ENCODE measurements around the gene JADE2.
"Not testable (repeated sequence)": the region's sequence is repeated elsewhere in the genome, so short reads cannot be mapped to it uniquely, and the experiment has no call there.

Gene JADE2

DNA sequence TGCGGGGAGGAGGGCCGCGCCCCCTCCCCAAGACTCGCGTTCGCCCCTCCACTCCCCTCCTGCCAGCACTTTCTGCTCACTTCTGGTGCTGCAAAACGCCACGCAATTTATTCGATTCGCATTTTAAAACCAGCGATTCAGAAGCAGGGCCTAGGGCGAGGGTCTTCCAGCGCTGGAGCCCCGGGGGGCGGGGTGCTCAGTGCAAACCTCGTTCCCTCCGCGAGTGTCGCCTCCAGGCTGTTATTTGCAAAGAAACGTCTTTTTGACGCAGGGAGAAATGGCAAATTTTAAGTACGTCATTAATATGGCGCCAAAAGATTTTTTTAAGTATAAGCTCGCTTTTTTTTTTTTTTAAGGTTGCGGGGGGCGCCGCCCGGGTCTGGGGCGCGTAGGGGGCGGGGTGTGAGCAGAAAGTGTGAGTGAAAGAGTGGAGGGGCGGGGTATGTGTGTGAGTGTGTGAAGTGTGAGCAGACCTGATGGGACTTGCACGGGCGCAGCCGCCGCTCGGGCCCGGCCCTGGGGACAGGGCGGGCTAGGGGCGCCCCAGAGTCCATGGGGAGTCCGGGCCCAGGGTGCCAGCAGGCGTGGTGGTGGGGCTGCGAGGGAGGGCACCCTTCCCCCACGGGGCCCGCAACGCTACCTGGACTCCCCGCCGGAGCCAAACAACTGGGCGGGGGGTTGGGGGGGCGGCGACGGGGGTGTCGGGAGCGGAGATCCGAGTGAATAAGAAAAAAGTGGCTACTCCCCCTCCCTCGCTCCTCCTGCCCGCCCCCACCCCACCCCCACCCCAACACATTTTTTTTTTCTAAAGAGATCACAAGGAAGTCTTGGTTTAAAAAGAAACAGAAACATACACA, at the start of gene JADE2:
TSS of gene JADE2 (plus strand) at position 845 of the 857 bp plus-strand sequence. CDS start 10,188 bp downstream, outside the sequence.
- peak; percentile 12 for DNase-seq

DNA sequence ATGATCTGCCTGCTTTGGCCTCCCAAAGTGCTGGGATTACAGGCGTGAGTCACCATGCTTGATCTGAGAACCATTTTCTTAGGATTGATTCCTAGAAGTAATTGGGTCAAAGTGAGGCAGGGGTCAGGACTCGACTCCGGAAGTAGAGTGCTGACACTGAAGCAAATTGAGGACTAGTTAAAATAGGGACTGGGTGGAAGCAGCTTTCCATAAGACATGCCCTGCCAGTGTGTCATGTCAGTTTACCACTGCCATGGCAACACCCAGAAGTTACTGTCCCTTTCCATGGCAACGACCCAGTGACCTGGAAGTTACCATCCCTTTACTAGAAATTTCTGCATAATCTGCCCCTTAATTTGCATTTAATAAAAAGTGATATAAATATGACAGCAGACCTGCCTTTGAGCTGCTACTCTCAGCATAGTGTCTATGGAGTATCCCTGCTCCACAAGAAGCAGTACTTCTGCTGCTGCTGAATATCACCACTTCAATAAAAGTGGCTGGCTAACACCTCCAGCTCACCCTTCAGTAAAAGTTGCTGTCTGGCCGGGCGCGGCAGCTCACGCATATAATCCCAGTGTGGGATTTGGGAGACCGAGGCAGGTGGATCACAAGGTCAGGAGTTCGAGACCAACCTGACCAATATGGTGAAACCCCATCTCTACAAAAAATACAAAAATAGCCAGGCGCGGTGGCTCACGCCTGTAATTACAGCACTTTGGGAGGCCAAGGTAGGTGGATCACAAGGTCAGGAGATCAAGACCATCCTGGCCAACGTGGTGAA, 47.8 kb upstream of the JADE2 start:
- DNase-seq = no peak

DNA sequence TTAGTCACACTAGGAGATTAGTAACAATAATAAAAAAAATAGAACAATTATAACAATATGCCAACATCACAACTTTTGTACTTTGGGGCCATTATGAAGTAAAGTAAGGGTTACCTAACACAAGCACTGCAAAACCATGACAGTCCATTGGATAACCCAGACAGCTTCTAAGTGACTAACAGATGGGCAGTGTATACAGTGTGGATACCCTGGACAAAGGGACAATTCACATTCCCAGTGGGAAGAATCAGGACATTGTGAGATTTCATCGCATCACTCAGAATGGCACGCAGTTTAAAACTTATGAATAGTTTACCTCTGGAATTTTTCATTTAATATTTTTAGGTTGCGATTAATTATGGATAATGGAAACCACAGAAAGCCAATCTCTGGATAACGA, 45.6 kb upstream of the JADE2 start:
- no peak for DNase-seq

DNA sequence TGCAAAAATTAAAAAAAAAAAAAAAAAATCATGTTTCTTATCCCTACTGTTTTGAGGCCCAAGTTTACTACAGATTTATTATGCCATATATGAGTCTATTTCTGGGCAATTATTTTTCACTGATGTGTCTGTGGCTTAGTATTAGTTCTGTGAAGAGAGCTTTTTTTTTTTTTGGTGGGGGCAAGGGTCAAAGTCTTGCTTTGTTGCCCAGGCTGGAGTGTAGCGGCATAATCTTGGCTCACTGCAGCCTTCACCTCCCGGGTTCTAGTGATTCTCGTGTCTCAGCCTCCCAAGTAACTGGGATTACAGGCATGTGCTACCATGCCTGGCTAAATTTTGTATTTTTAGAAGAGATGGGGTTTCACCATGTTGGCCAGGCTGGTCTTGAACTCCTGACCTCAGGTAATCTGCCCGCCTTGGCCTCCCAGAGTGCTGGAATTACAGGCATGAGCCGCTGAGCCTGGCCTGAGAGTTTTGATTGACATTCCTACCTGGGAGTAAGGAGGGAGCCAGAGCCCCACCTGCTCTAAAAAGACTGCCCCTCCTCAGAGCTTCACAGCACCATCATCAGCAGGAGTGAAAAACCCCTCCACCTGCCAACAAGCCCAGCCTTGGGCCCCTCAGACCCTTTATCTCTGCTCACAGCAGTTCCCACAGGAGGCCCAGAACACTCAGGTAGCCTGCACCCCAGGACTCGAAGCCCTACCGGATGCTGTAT, 36.1 kb upstream of the JADE2 start:
- DNase-seq = no peak

DNA sequence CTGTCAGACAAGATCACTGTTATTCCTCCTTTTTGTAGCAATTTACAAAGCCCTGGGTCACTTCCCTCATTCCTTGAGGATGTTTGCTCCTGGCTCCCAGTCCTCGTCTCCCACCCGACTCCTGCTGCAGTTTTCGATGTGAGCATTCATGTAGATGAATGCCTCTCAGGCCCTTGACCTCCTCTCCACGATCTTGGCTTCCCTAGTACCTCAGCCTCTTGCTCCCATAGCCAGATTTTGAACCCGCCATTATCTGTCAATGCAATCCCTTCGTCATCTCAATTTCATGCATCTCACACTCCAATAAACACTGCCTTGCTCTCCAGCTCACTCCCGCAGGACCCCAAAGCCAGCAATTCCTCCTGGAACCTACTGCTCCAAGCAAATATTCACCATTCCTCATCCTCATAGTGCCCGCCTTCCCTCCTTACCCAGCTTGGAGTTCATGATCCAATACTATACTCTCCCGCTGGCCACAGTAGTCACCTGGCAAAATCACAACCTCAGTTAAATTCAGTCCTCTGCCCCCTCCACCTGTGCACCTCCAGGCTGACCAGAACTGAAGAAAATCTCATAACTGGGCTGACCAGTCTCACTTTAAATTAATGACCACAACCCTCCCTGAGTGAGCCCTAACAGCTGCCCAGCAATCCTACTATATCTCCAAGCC, 35.1 kb upstream of the JADE2 start:
- no peak for DNase-seq

DNA sequence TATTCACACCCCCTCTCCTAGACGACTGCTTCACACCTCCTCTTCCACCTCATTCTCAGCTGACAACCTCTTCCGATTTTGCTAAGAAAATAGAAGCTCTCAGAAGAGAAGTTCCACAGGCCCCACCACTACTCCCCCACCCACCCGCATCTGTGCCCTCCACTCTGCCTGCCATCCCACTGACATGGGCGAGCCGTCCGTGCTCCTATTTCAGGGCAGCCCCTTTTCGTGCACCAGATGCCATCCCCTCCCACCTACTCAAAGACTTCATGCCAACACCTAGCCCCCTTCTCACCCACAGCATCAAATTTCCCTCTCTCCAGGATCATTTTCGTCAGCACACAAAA, 34.6 kb upstream of the JADE2 start:
- DNase-seq = no peak

DNA sequence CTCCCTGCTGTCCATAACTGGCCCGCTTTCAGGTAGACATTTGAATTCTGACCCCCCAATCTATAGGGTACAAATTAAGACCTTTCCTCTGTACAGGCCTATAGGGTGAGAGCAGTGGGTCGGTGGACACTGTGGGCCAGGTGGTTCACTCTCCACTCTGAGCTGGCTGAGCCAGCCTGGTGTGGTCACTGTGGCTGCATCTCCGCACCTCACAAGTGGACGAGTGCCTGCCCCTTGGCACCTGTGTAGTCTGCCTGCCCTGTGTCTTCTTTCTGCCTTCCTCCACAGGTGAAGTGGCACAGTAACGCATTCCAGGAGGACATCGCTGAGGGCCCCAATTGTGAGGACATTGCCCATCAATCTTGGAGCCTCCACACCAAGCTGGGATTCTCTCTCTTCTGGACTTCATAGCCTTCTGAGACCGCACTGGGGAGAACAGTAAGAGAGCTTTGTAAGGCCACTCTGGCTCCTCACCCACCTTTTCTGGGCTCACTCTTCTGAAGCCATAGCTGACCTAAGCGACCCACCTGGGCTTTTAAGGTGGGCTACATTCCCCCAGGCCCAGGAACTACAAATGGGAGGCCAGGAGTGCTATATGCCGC, 33.5 kb upstream of the JADE2 start:
- no peak for DNase-seq

DNA sequence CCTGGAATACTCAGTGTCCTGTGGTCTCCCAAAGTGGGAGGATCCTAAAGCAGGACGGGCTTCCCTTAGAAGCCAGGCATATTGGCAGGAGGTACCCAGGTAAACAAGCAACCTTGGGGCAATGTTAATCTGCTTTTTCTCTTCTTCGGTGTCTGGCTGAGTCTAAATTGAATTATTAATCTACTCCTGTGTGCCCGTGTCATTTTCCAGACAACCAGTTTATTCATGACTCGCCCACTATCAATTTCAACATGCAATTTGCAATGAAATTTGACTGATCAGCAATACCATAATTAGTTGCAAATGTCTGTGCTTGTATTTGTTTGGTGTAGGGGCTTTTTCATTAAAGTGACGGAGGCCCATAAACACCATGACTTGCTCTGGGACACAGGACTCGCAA, 32.9 kb upstream of the JADE2 start:
- no peak for DNase-seq

DNA sequence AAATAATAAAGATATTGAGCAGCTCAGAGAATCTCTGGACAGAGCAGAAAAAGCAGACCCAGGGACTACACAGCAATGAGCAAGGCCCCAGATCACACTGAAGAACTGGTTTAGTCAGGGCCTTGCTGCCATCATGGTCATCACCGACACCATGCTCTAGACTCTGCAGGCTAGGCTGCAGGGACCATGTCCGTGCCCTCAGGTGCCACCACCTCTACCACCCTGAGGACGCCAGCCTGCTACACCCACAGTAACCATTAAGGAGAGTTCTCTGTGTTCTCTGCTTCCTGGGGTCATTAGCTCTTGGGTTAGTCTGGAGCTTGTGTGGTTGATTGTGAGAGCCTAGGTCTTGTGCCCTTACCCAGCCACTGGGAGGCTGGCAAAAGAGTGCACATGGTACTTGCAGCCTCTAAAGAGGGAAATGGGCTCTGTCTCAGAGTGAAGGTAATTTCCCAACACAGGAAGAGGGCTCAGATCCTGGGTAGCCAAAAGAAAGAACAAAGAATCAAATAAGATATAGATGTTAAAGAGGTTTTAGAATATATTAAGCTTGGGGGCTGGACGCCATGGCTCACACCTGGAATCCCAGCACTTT, 31.9 kb upstream of the JADE2 start:
- no peak for DNase-seq

DNA sequence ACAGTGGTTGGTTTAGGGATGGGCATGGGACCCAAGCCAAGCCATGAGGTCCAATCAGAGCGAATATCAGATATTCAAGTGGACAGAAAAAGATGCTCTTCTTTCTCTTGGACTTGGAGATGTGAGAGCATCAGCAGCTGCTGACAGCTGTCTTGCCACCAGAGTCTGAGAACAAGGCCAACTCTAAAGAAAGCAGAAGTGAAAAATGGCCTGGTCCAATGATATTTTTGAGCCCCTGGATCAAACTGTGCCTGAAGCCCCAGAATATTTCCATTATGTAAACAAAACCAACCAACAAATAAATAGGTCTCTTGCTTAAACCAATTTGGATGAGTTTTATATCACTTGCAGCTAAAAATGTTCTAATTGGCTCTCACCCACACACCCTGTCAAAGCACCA, 30.7 kb upstream of the JADE2 start:
- no peak for DNase-seq

DNA sequence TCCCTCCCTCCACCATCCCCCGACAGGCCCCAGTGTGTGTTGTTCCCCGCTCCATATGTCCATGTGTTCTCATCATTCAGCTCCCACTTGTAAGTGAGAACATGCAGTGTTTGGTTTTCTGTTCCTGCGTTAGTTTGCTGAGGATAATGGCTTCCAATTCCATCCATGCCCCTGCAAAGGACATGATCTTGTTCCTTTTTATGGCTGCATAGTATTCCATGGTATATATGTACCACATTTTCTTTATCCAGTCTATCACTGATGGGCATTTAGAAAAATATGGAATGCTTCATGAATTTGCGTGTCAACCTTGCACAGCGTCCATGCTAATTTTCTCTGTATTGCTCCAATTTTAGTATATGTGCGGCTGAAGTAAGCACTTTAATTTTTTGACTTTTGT, 25.6 kb upstream of the JADE2 start:
- not testable (repeated sequence) for DNase-seq

DNA sequence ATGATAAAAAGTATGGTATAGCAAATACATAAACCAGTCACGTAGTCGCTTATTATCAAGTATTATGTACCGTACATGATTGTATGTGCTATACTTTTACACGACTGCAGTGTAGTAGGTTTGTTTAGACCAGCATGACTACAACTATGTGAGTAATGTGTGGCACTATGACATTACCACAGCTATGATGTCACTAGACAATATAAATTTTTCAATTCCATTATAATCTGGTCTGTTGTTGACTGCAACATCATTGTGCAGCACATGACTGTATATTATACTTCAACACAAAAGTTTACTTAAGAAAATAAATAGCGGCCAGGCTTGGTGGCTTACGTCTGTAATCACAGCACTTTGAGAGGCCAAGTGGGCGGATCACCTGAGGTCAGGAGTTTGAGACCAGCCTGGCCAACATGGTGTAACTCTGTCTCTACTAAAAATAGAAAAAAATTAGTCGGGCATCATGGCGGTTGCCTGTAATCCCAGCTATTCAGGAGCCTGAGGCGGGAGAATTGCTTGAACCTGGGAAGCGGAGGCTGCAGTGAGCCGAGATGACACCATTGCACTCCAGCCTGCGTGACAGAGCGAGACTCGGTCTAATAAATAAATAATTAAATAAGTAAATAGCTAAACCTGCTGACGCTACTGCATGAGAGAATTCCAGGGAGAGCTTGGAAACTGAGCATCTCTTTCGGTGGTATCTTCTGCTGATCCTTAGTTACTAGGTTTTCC, 24.6 kb upstream of the JADE2 start:
- DNase-seq = no peak

DNA sequence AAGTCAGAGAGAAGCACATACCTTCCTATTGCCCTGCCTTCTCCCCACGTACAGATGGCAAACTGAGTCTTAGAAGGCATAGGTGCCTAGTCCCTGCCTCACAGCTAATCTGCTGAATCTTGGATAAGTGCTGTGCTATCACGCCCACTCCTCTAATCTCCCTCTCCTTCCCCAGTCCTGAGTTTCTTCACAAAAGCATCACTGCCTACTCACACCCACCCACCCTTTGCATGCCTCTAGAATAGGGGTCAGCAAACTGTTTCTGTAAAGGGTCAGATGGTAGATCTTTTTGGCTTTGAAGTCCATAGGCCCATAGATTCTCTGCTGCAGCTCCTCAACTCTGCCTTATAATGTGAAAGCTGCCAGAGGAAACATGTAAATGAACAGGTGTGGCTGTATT, 23.2 kb upstream of the JADE2 start:
- no peak for DNase-seq

DNA sequence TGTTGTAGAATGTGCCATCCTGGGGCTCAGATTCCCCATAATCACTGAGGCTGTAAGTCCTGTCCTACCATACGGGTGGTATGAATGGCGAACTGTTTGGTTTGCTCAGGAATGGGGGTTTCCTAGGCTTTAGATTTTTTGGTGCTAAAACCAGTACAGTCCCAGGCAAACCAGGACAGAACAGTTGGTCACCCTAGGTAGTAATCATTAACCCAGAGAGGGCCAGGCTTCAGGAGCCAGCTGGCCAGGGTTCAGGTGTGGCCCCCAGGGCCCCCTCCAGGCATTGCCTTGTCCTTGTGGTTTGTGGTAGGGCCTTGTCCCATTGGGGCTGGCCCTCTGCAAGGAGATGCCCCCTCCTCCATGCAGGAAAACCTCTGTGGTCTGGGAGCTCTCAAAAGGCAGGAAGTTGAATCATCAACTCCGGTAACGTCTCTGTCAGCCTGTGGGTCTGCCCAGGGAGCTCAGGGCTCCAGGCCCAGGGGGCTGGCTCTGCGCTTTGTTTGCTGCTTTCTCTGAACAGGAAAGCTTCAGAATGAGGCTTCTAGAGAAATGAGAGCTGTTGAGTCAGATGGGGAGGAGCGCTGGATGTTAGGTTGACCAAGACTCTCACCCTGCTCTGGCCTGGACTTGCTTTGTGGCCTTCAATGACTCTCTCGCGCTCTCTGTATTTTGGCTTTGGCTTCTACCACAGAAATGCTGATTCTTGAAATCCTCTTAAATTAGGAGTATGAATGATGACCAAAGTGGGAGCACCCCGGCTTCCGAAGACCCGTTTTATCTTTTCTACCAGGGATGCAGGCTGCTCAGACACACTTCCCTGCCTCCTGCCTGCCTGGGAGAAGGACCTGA, 22.2 kb upstream of the JADE2 start:
- DNase-seq = no peak

DNA sequence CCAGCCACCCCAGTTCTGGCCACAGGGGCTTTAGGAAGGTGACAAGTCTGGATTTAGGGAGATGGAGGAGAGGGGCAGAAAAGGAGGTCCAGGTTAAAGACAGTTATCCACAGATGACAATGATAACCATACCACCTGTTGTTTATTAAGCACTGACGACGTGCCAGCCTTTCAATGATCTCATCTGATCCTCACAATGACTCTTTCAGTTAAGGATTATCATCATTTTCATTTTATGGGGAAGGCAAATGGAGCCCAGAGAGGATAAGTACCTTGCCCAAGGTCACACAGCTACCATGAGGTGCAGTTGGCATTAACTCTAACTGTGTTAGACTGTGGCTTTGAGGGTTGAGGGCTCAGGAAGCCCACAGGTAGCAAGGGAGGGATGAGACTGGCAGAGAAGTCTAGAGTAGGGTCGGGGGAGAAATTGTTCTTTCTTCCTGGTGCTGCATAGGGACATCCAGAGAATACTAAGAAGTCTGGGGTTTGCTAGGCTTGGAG, 21.5 kb upstream of the JADE2 start:
- no peak for DNase-seq

DNA sequence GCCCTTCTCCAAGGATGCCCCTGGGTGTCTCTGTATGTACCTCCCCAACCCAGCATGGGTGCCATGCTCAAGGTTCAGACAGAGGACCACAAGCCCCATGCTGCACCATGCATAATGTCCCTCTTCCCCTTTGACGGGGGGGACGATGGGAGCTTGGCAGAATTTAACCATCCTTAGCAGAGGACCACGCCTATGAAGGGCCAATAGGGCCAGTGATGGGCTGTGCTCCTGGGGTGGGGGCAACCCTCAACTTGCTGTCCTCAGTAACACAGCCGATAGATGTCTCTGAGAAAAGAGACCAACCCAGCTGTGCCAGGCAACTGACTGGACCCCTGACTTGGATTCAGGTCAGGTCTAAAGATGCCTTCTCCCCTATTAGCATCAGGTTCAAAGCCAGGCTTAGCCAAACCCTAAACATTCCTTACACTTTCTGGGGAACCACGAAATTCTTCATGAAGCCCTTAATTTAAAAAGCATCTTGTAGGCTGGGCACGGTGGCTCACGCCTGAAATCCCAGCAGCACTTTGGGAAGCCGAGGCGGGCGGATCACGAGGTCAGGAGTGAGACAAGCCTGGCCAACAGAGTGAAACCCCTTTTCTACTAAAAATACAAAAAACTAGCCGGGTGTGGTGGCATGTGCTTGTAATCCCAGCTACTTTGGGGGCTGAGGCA, 20.7 kb upstream of the JADE2 start:
- no peak for DNase-seq

DNA sequence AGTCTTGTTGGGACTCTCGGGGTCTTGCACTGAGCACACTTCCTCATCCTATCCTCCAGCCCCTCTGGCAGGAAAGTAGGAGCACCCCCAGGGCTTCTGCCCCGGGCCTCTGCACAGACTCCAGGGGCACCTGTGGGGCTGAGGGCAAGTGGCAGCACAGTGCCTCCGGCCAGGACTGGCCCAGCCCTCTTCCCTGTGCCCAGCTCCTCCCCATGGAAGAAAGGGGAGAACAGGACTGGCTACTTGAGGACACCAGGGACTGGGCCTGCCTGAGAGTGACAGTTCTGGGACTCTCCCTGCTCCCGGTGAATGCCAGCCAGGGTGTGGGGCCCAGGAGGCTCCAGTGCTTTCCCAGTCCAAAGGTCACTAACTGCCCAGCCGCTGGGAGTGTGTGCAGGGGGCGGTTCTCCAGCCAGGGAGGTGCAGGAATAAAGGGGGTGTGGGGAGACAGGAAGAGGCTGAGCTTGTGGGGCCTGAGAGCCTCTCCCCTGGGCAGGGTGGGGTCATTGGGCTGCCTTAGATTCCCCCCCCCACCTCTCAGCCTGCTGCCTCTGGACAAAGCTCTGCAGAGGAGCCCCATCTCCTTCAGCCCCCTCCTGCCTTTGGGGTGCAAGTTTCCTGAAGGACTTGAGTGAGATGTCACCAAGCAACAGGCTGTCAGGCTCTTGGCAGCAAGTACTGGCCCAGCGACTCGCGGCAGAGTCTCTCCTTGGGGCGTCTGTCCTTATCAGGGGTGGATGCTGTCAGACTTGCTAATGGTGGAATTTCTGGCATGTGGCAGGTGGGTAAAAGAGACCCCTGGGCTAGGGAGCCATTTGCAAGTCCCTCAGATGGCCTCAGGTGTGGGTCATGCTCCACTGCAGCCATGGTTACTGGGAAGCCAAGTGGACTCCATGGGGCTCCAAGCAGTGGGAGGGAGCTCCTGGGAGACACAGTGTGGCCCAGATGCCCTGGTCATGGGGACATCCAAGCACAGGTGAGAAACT, 19.1 kb upstream of the JADE2 start:
- DNase-seq = no peak

DNA sequence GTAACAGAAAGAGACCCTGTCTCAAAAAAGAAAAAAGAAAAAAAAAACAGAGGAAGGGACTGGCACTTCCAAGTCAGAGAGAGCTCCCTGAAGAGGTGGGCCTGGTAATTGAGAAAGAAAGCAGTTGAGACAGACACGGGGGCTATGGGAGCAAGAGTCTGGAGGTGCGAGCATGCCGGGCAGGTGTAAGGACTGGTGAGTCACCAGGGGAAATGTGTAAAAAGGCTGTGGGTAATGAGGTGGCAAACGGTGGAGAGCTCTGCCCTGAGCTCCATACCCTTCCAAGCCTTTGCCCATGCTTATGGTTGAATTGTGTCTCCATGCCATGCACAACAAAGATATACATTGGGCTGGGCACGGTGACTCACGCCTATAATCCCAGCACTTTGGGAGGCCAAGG, 18.0 kb upstream of the JADE2 start:
- no peak for DNase-seq

Measured in DMS153 (cell line).